Thyroid gland (tissue), 4 donors: ENCODE measurements around the gene BCO1.

Experiments used
- POLR2A ChIP-seq, 2 donors: fragments of 450-650 bp; IDR thresholded peaks; one replicate each; pipeline ENCODE4 v1.6.1; 2017; ENCODE audit warnings: antibody characterized with exemption in 2 of 2, mild to moderate bottlenecking in 2 of 2, moderate library complexity in 1 of 2
- TF ChIP-seq, protein P1 (sequence below), 6 experiments: fragments of 200-600 bp in 3 of 6; fragments of 450-650 bp in 3 of 6; sonication (generic) in 3 of 6; IDR thresholded peaks; one replicate each; pipeline ENCODE4 v1.5.1; 2016 to 2019; ENCODE audit warnings: antibody characterized with exemption in 6 of 6, mild to moderate bottlenecking in 2 of 6, inconsistent platforms in 1 of 6, moderate library complexity in 1 of 6

- TF ChIP-seq, protein P1, sequence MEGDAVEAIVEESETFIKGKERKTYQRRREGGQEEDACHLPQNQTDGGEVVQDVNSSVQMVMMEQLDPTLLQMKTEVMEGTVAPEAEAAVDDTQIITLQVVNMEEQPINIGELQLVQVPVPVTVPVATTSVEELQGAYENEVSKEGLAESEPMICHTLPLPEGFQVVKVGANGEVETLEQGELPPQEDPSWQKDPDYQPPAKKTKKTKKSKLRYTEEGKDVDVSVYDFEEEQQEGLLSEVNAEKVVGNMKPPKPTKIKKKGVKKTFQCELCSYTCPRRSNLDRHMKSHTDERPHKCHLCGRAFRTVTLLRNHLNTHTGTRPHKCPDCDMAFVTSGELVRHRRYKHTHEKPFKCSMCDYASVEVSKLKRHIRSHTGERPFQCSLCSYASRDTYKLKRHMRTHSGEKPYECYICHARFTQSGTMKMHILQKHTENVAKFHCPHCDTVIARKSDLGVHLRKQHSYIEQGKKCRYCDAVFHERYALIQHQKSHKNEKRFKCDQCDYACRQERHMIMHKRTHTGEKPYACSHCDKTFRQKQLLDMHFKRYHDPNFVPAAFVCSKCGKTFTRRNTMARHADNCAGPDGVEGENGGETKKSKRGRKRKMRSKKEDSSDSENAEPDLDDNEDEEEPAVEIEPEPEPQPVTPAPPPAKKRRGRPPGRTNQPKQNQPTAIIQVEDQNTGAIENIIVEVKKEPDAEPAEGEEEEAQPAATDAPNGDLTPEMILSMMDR (IDR thresholded peaks at IDR 0.05): no peak
- TF ChIP-seq POLR2A (IDR thresholded peaks at IDR 0.05): no peak
Measured at GRCh38 chr16:81232740-81233367, 5.6 kb upstream of the BCO1 start.
